Fibroblast of lung (primary cell): ENCODE measurements around the gene PDE4DIP. TPM values are rescaled to one million over a fixed set of nuclear protein-coding genes. Genes with fewer than 3 reads are reported as not detected.
"Not testable (repeated sequence)": the region's sequence is repeated elsewhere in the genome, so short reads cannot be mapped to it uniquely, and the experiment has no call there.

Source experiments
- DNase-seq, 2 donors: peaks; one replicate each; pipeline versions ENCODE4 v3.0.0 to v3.0.0-alpha.2; 2010; ENCODE audit warnings: low read depth in 2 of 2
- H2AFZ ChIP-seq: 2 replicates; pipeline ENCODE4 v1.5.1; 2012; ENCODE audit warnings: low read length, control low read depth, inconsistent platforms
- H3K27ac ChIP-seq: 2 replicates; pipeline ENCODE4 v1.5.1; 2011; ENCODE audit warnings: low read length, control low read depth; ENCODE audit not compliant: insufficient read depth
- H3K27me3 ChIP-seq: 2 replicates; pipeline ENCODE4 v1.5.1; 2011; ENCODE audit warnings: mild to moderate bottlenecking, low read length; ENCODE audit not compliant: control insufficient read depth, insufficient read depth
- H3K36me3 ChIP-seq: 2 replicates; pipeline ENCODE4 v1.5.1; 2011; ENCODE audit warnings: low read length; ENCODE audit not compliant: control insufficient read depth, insufficient read depth
- H3K4me1 ChIP-seq: 2 replicates; pipeline ENCODE4 v1.5.1; 2011; ENCODE audit warnings: low read length; ENCODE audit not compliant: control insufficient read depth, insufficient read depth; ENCODE audit errors: extremely low read depth
- H3K4me2 ChIP-seq: 2 replicates; pipeline ENCODE4 v1.5.1; 2011; ENCODE audit warnings: low read length, control low read depth; ENCODE audit not compliant: insufficient read depth; ENCODE audit errors: extremely low read depth
- H3K4me3 ChIP-seq, 4 experiments: fragments of 200-600 bp in 1 of 4; sonication (generic) in 1 of 4; replicated peaks in 1 of 4; 2 replicates each; pipeline ENCODE4 v1.5.1; 2011 to 2016; ENCODE audit warnings: low read length in 4 of 4, low read depth in 3 of 4, mild to moderate bottlenecking in 3 of 4, control low read depth in 2 of 4, inconsistent platforms in 1 of 4, mixed read lengths in 1 of 4; ENCODE audit not compliant: insufficient read depth in 1 of 4; ENCODE audit errors: control extremely low read depth in 1 of 4
- H3K79me2 ChIP-seq: 2 replicates; pipeline ENCODE4 v1.5.1; 2012; ENCODE audit warnings: mild to moderate bottlenecking, low read length, inconsistent platforms; ENCODE audit not compliant: control insufficient read depth, insufficient read depth
- H3K9ac ChIP-seq: 2 replicates; pipeline ENCODE4 v1.5.1; 2011; ENCODE audit warnings: mild to moderate bottlenecking, low read length, control low read depth; ENCODE audit not compliant: insufficient read depth
- H3K9me3 ChIP-seq: 2 replicates; pipeline ENCODE4 v1.5.1; 2012; ENCODE audit warnings: low read depth, low read length; ENCODE audit not compliant: control insufficient read depth, insufficient read depth
- H4K20me1 ChIP-seq: 2 replicates; pipeline ENCODE4 v1.5.1; 2011; ENCODE audit warnings: low read length; ENCODE audit not compliant: control insufficient read depth, insufficient read depth; ENCODE audit errors: extremely low read depth
- polyA plus RNA-seq, 2 donors: library from polyadenylated mRNA; depleted of rRNA in 1 of 2; stranded (reverse) in 1 of 2; unstranded in 1 of 2; fragments of >200 nt; gene quantifications; 2 replicates each; pipeline ENCODE4 v1.2.1, GENCODE V29; 2011 to 2012; ENCODE audit warnings: missing spikeins in 1 of 2
- total RNA-seq: library from RNA; depleted of rRNA; stranded (reverse); fragments of >200 nt; gene quantifications from 2 replicates; pipeline ENCODE4 v1.2.1, GENCODE V29; 2014

Gene PDE4DIP
- total and polyA plus RNA-seq, 2 donors (not counting 1 experiment from before 2014, with no cell fraction given) = 121 to 259 TPM

GRCh38 chr1:148886293-148886692 lies 42.1 kb downstream of the PDE4DIP start:
- not testable (repeated sequence) for DNase-seq, H3K27ac ChIP-seq, H3K4me2 ChIP-seq, H3K9me3 ChIP-seq, H3K4me1 ChIP-seq, H3K27me3 ChIP-seq, H3K9ac ChIP-seq, H4K20me1 ChIP-seq, H3K36me3 ChIP-seq, H3K79me2 ChIP-seq, H2AFZ ChIP-seq, H3K4me3 ChIP-seq

- H2AFZ ChIP-seq, H3K79me2 ChIP-seq, H3K27me3 ChIP-seq, H3K4me2 ChIP-seq, H3K36me3 ChIP-seq, H4K20me1 ChIP-seq, H3K4me1 ChIP-seq, H3K9me3 ChIP-seq, H3K27ac ChIP-seq, DNase-seq, H3K4me3 ChIP-seq, H3K9ac ChIP-seq: not testable (repeated sequence)
These were observed 44.4 kb downstream of the PDE4DIP start for GRCh38 chr1:148888597-148888996.

- H3K9ac ChIP-seq, H3K9me3 ChIP-seq, H4K20me1 ChIP-seq, H3K27me3 ChIP-seq, H3K79me2 ChIP-seq, H3K4me2 ChIP-seq, H3K4me3 ChIP-seq, H3K27ac ChIP-seq, H2AFZ ChIP-seq, H3K36me3 ChIP-seq, DNase-seq, H3K4me1 ChIP-seq: not testable (repeated sequence)
These were observed 45.2 kb downstream of the PDE4DIP start for GRCh38 chr1:148889267-148890074.

- H2AFZ ChIP-seq, H3K27me3 ChIP-seq: not testable (repeated sequence)
These were observed 45.9 kb downstream of the PDE4DIP start for GRCh38 chr1:148890075-148890568.

GRCh38 chr1:148894360-148895352 lies 50.4 kb downstream of the PDE4DIP start:
- not testable (repeated sequence) for DNase-seq, H3K9me3 ChIP-seq, H3K4me2 ChIP-seq, H3K27ac ChIP-seq, H2AFZ ChIP-seq, H3K9ac ChIP-seq, H3K27me3 ChIP-seq, H3K4me1 ChIP-seq, H3K4me3 ChIP-seq, H3K36me3 ChIP-seq, H4K20me1 ChIP-seq, H3K79me2 ChIP-seq

More at GRCh38 chr1:148890075-148890568, 45.9 kb downstream of the PDE4DIP start:
- H3K4me3 ChIP-seq, H3K4me2 ChIP-seq, H3K36me3 ChIP-seq, H3K9me3 ChIP-seq, H4K20me1 ChIP-seq, H3K9ac ChIP-seq, H3K27ac ChIP-seq, H3K4me1 ChIP-seq, H3K79me2 ChIP-seq, DNase-seq: not testable (repeated sequence)

GRCh38 chr1:148900026-148900425 lies 55.8 kb downstream of the PDE4DIP start:
- H4K20me1 ChIP-seq, DNase-seq, H3K4me3 ChIP-seq, H3K9ac ChIP-seq, H3K79me2 ChIP-seq, H2AFZ ChIP-seq, H3K27me3 ChIP-seq, H3K4me1 ChIP-seq, H3K27ac ChIP-seq, H3K4me2 ChIP-seq, H3K36me3 ChIP-seq, H3K9me3 ChIP-seq: not testable (repeated sequence)
